HCT116 (cell line): ENCODE measurements around the gene WFDC6.
A peak's percentile ranks its signal among the peaks of the same experiment; 100 is the strongest.

Experiments used
- CTCF ChIP-seq, 3 experiments: fragments of 200-600 bp in 1 of 3; sonication (generic) in 1 of 3; IDR thresholded peaks in 2 of 3; conservative IDR thresholded peaks in 1 of 3; 2 replicates each; pipeline ENCODE4 v1.5.1; 2012 to 2017; ENCODE audit warnings: low read depth in 2 of 3, low read length in 2 of 3, antibody characterized with exemption in 1 of 3, borderline replicate concordance in 1 of 3, control low read depth in 1 of 3, mild to moderate bottlenecking in 1 of 3, mixed read lengths in 1 of 3, mixed run types in 1 of 3, moderate library complexity in 1 of 3; ENCODE audit not compliant: insufficient read depth in 1 of 3
- EZH2 ChIP-seq: fragments of 200-600 bp; sonication (generic); IDR thresholded peaks from 2 replicates; pipeline ENCODE4 v1.6.1; 2017; ENCODE audit warnings: antibody characterized with exemption, mixed run types
- JUND ChIP-seq: IDR thresholded peaks from 2 replicates; pipeline ENCODE4 v1.6.1; 2012
- POLR2A ChIP-seq: IDR thresholded peaks from 2 replicates; pipeline ENCODE4 v1.7.0; 2011; ENCODE audit warnings: borderline replicate concordance; ENCODE audit not compliant: insufficient read depth, insufficient read length; ENCODE audit errors: extremely low read depth
- POLR2AphosphoS5 ChIP-seq: IDR thresholded peaks from 2 replicates; pipeline ENCODE4 v1.6.1; 2011; ENCODE audit warnings: mild to moderate bottlenecking, low read depth, low read length, moderate library complexity
- RAD21 ChIP-seq: IDR thresholded peaks from 2 replicates; pipeline ENCODE4 v1.6.1; 2012; ENCODE audit warnings: low read depth, mild to moderate bottlenecking
- YY1 ChIP-seq: IDR thresholded peaks from 2 replicates; pipeline ENCODE4 v1.6.1; 2011; ENCODE audit warnings: low read length, low read depth, moderate library complexity, mild to moderate bottlenecking; ENCODE audit not compliant: insufficient replicate concordance; ENCODE audit errors: extremely low read depth
- ZFX ChIP-seq: fragments of 450-650 bp; IDR thresholded peaks from 2 replicates; pipeline ENCODE4 v1.6.1; 2017

- TF ChIP-seq POLR2A (no peak), CTCF (IDR thresholded peaks at IDR 0.05 in 2 of 3, conservative IDR thresholded peaks at IDR 0.05 in 1 of 3; ENCODE audit: borderline replicate concordance in 1 of 3, insufficient read depth in 1 of 3, low read depth in 2 of 3, low read length in 2 of 3) (0 out of 6 replicates have a peak, but pooled peaks of 1 of the 3 experiments have one; percentile 11), POLR2AphosphoS5 (no peak), EZH2 (no peak), RAD21 (peak; percentile 26; the same call in 1 of the 2 replicates), YY1 (no peak), ZFX (no peak), JUND (no peak)
These were observed 41.2 kb downstream of the WFDC6 start for GRCh38 chr20:45497971-45498494.
